NCI-H526 (cell line): ENCODE measurements around the gene MCC.

Experiments used
- DNase-seq, 2 experiments: peaks; one replicate each; lab custom pipeline; 2025; lab: John Stamatoyannopoulos, UW

The MCC gene

GRCh38 chr5:112977440-112977861 lies 510.8 kb downstream of the MCC start:
- no peak for DNase-seq

- DNase-seq = peak; percentile 96 to 97
These were observed 511.6 kb downstream of the MCC start, which contains the start of gene DCP2 for GRCh38 chr5:112976432-112977309. Gene DCP2, plus strand, starts transcription at chr5:112976798. Its CDS starts 136 bp downstream, at chr5:112976934.

GRCh38 chr5:112975721-112976431 lies 512.4 kb downstream of the MCC start:
- no peak for DNase-seq

GRCh38 chr5:112974901-112975300 lies 513.4 kb downstream of the MCC start:
- no peak for DNase-seq

- no peak for DNase-seq
These were observed 514.3 kb downstream of the MCC start for GRCh38 chr5:112973904-112974303.

GRCh38 chr5:112973036-112973435 lies 515.2 kb downstream of the MCC start:
- no peak for DNase-seq
